Sigmoid colon (tissue), 4 donors: ENCODE results near the gene SULT1B1.

Experiments
- EP300 ChIP-seq, 4 donors: sonication (generic); formaldehyde crosslinking; IDR thresholded peaks; one replicate each; pipeline ENCODE4 v1.6.1; 2017; ENCODE audit warnings: antibody characterized with exemption in 4 of 4
- TF ChIP-seq, protein P1 (sequence below), 4 experiments: fragments of 450-650 bp in 3 of 4; fragments of 200-600 bp in 1 of 4; IDR thresholded peaks; one replicate each; pipeline ENCODE4 v1.5.1; 2016 to 2019; ENCODE audit warnings: antibody characterized with exemption in 4 of 4, mild to moderate bottlenecking in 3 of 4, moderate library complexity in 2 of 4

DNA sequence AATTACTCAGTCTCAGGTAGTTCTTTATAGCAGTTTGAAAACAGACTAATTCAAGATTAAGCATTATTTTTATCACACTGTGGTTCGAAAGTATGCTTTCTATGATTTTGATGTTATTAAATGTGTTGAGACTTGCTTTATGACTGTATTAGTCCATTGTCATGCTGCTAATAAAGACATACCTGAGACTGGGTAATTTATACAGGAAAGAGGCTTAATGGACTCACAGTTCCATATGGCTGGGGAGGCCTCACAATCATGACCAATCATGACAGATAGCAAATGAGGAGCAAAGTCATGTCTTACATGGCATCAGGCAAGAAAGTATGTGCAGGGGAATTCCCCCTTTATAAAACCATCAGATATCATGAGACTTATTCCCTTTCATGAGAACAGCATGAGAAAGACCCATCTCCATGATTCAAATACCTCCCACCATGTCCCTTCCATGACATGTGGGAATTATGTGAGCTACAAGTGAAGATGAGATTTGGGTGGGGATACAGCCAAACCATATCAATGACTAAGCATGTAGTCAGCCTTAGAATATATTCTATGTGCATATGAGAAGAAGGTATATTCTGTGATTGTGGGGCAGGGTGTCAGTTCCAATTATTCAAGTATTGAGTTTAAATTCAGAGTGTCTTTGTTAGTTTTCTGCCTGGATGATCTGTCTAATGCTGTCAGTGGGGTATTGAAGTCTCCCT lies 62.7 kb downstream of the SULT1B1 start:
- TF ChIP-seq EP300 (IDR thresholded peaks at IDR 0.05) = no peak
- TF ChIP-seq, protein P1, sequence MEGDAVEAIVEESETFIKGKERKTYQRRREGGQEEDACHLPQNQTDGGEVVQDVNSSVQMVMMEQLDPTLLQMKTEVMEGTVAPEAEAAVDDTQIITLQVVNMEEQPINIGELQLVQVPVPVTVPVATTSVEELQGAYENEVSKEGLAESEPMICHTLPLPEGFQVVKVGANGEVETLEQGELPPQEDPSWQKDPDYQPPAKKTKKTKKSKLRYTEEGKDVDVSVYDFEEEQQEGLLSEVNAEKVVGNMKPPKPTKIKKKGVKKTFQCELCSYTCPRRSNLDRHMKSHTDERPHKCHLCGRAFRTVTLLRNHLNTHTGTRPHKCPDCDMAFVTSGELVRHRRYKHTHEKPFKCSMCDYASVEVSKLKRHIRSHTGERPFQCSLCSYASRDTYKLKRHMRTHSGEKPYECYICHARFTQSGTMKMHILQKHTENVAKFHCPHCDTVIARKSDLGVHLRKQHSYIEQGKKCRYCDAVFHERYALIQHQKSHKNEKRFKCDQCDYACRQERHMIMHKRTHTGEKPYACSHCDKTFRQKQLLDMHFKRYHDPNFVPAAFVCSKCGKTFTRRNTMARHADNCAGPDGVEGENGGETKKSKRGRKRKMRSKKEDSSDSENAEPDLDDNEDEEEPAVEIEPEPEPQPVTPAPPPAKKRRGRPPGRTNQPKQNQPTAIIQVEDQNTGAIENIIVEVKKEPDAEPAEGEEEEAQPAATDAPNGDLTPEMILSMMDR (IDR thresholded peaks at IDR 0.05) = no peak
